ENCODE data around the gene NUDT22. TPM values are rescaled to one million over a fixed set of nuclear protein-coding genes. Genes with fewer than 3 reads are reported as not detected.

The NUDT22 gene
- total RNA-seq, 4 donors from 2014 or later, result 36.8 to 53.7 (median 45.8) TPM

DNA sequence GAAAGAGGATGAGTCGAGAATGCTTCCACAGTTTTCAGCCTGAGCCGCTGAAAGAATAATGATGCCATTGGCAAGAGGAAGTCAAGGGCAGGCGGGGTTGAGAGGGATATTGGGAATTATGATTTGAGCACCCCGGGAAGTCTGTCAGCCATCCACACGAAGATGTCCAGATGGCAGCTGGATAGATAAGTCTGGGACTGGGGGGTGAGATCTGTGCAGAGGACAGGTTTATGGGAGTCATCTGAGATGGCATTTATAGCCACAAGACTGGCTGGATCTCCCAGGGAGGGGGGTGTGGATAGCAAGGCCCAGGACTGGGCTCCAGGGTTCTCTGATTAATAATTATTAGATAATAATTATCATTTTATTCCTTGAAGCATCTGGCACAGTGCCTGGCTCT lies 45.2 kb upstream of the NUDT22 start:
- no peak overlapping the region for H3K4me3 ChIP-seq
- no peaks in the 10 kb centered on the region for H3K9me3 ChIP-seq
- no peaks in the 10 kb centered on the region for H3K27me3 ChIP-seq
- ATAC-seq, result no peak
- H3K4me1 ChIP-seq, result peaks cover 2 to 53% (median 28%) of the 10 kb centered on the region in 3 donors
- H3K27ac ChIP-seq, result peak overlapping the region; percentile 48 to 84 (median 82)
- WGBS, 2 donors (ENCODE audit: low coverage in 1 of 2), result 36% methylated on average over 5 of the region's 5 CpGs; no CpG with 5 or more reads in 1 of the 2 donors
- no peak for TF ChIP-seq POLR2A (IDR thresholded peaks at IDR 0.05)
- no peak for TF ChIP-seq EP300 (IDR thresholded peaks at IDR 0.05)
- TF ChIP-seq POLR2AphosphoS5 (IDR thresholded peaks at IDR 0.05), result no peak
- TF ChIP-seq, protein P1, sequence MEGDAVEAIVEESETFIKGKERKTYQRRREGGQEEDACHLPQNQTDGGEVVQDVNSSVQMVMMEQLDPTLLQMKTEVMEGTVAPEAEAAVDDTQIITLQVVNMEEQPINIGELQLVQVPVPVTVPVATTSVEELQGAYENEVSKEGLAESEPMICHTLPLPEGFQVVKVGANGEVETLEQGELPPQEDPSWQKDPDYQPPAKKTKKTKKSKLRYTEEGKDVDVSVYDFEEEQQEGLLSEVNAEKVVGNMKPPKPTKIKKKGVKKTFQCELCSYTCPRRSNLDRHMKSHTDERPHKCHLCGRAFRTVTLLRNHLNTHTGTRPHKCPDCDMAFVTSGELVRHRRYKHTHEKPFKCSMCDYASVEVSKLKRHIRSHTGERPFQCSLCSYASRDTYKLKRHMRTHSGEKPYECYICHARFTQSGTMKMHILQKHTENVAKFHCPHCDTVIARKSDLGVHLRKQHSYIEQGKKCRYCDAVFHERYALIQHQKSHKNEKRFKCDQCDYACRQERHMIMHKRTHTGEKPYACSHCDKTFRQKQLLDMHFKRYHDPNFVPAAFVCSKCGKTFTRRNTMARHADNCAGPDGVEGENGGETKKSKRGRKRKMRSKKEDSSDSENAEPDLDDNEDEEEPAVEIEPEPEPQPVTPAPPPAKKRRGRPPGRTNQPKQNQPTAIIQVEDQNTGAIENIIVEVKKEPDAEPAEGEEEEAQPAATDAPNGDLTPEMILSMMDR (IDR thresholded peaks at IDR 0.05), result no peak
- H3K36me3 ChIP-seq, result no peaks in the 10 kb centered on the region

DNA sequence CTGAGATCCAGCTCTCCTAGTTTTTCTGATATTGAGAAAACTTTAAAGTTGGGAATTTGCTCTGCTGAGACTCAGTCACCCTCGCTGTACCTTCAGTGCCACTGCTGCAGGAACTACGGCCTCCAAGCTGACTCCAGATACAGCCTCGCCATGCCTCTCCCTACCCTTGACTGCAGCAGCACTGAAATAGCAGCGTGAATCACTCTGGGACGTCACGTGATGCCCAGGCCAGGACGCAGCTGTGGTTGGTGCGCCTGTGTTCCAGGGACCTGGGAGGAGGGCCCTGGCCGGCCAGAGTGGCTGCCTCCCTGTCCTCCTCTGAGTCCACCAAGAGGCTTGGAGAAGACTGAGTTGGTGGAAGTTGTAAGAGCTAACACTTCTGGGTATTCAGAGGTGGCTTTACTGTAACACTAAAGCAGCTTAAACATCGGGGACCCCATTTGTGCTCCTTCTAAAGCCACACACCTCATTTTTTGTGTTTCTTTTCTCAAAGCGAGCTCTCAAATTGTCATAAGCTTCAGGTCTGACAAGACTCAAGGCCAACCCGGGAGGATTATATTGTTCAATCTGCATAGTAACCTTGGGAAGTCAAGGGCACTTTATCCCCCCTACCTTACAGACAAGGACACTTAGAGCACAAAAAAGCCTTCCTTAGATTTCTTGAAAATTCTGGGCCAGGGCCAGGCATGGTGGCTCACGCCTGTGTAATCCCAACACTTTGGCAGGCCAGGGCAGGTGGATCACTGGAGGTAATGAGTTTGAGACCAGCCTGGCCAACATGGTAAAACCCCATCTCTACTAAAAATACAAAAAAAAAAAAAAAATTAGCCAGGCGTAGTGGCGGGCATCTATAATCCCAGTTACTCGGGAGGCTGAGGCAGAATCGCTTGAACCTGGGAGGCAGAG lies 44.3 kb upstream of the NUDT22 start:
- peak overlapping the region in 1 of 2 donors; percentile 16 for H3K4me3 ChIP-seq
- peak overlapping the region; percentile 57 to 84 (median 82) for H3K27ac ChIP-seq
- H3K36me3 ChIP-seq, result no peaks in the 10 kb centered on the region
- H3K9me3 ChIP-seq, result no peaks in the 10 kb centered on the region
- H3K27me3 ChIP-seq, result no peaks in the 10 kb centered on the region
- WGBS, 2 donors (ENCODE audit: low coverage in 1 of 2), result 48 to 57% methylated on average over 5 to 8 of the region's 17 CpGs
- peaks cover 2 to 53% (median 28%) of the 10 kb centered on the region in 3 donors for H3K4me1 ChIP-seq
- no peak for TF ChIP-seq EP300 (IDR thresholded peaks at IDR 0.05)
- peak; percentile 91 for TF ChIP-seq POLR2AphosphoS5 (IDR thresholded peaks at IDR 0.05)
- TF ChIP-seq POLR2A (IDR thresholded peaks at IDR 0.05), result peak; percentile 48 to 64
- TF ChIP-seq, protein P1 (IDR thresholded peaks at IDR 0.05), result no peak
- ATAC-seq, result peak; percentile 61

DNA sequence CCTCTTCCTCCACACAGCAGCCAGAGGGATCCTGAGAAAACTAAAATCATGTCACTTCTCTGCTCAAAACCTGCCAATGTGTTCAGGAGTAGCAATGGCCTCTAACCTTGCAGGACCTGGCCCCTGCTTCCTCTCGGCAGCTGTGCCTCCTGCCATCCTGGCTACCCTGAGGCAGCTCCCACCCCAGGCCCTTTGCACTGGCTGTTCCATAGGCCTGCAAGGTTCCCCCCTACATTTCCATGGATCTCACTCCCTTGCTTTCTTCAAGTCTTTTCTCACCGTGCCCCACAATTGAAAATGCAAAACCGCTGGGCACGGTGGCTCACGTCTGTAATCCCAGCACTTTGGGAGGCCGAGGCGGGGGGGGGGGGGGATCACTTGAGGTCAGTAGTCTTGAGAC lies 42.2 kb upstream of the NUDT22 start:
- H3K4me1 ChIP-seq, result peaks cover 2 to 53% (median 28%) of the 10 kb centered on the region in 3 donors
- no peaks in the 10 kb centered on the region for H3K9me3 ChIP-seq
- TF ChIP-seq POLR2A (IDR thresholded peaks at IDR 0.05) (no peak), EP300 (IDR thresholded peaks at IDR 0.05) (no peak), POLR2AphosphoS5 (IDR thresholded peaks at IDR 0.05) (no peak)
- TF ChIP-seq, protein P1 (IDR thresholded peaks at IDR 0.05), result no peak
- no peak overlapping the region for H3K4me3 ChIP-seq
- ATAC-seq, result no peak
- H3K27ac ChIP-seq, result peak overlapping the region in 3 of 4 donors; percentile 48 to 98 (median 86)
- 67 to 71% methylated on average over 1 of the region's 7 CpGs for WGBS, 2 donors (ENCODE audit: low coverage in 1 of 2)
- no peaks in the 10 kb centered on the region for H3K27me3 ChIP-seq
- no peaks in the 10 kb centered on the region for H3K36me3 ChIP-seq

DNA sequence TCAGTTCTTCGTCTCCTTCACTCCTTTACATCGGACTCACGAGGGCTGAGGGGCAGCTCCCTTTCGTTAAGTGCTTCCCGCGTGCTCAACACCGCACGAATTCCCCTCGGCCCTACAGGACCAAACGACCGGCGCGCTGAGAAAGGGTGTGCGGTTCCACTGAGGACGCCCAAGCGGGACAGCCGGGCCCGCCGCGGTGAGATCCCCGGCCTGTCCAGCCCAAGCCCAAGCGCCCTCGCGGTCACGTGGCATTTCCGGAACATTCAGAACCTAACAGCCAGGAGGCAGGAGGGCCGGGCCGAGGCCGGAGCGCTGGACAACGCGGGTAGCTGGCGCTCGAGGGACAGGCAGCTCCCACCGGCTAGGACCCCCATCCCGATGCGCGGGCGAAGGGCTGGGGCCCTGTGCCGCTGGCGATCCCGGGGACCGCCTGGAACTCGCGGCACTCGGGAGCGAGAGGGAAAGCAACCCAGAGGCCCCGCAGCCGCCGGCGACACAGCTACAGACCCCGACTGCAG lies 40.8 kb upstream of the NUDT22 start:
- peaks cover 2 to 49% (median 28%) of the 10 kb centered on the region in 3 donors for H3K4me1 ChIP-seq
- 0% methylated on average over 7 of the region's 52 CpGs; no CpG with 5 or more reads in 1 of the 2 donors for WGBS, 2 donors (ENCODE audit: low coverage in 1 of 2)
- H3K36me3 ChIP-seq, result no peaks in the 10 kb centered on the region
- no peaks in the 10 kb centered on the region for H3K9me3 ChIP-seq
- H3K4me3 ChIP-seq, result peak overlapping the region; percentile 58 to 61
- TF ChIP-seq, protein P1 (IDR thresholded peaks at IDR 0.05), result peak in 3 of 4 experiments; percentile 62 to 74 (median 62)
- no peak for TF ChIP-seq EP300 (IDR thresholded peaks at IDR 0.05)
- peak; percentile 96 for TF ChIP-seq POLR2AphosphoS5 (IDR thresholded peaks at IDR 0.05)
- TF ChIP-seq POLR2A (IDR thresholded peaks at IDR 0.05), result peak; percentile 98
- H3K27ac ChIP-seq, result peak overlapping the region; percentile 81 to 98 (median 91)
- no peaks in the 10 kb centered on the region for H3K27me3 ChIP-seq
- peak; percentile 73 for ATAC-seq

Measured in gastroesophageal sphincter (tissue), 4 donors.